H1 (cell line): ENCODE measurements around the gene GGTLC2. TPM values are rescaled to one million over a fixed set of nuclear protein-coding genes. Genes with fewer than 3 reads are reported as not detected.

Experiments used
- CTCF ChIA-PET: fragments of 300-600 bp; sonication (Branson Sonifier 250); formaldehyde crosslinking; loops from one replicate; lab custom pipeline; 2021; ENCODE audit not compliant: partially characterized antibody; lab: Charles Lee
- POLR2A ChIA-PET: fragments of 300-600 bp; sonication (Branson Sonifier 250); formaldehyde crosslinking; loops from one replicate; lab custom pipeline; 2021; ENCODE audit warnings: inconsistent platforms; ENCODE audit not compliant: partially characterized antibody; lab: Charles Lee
- DNase-seq, 2 experiments: peaks; one replicate each; pipeline versions ENCODE4 v3.0.0 to v3.0.0-alpha.2; 2010 to 2022; ENCODE audit warnings: low spot score in 2 of 2, low read depth in 1 of 2, mixed read lengths in 1 of 2
- FAIRE-seq: peaks from 2 replicates; lab custom pipeline; 2011; peaks lifted over from hg19 to GRCh38; lab: Jason Lieb, UNC
- H2AFZ ChIP-seq: 2 replicates; pipeline ENCODE4 v1.8.1; 2012; ENCODE audit warnings: low read length, inconsistent platforms
- H2AK5ac ChIP-seq: 2 replicates; pipeline ENCODE4 v1.6.1; 2013; ENCODE audit warnings: low read depth, low read length
- H2BK120ac ChIP-seq: replicated peaks from 2 replicates; pipeline ENCODE3; 2013; ENCODE audit warnings: low read depth, low read length, inconsistent platforms
- H2BK12ac ChIP-seq: 2 replicates; pipeline ENCODE4 v1.6.1; 2013; ENCODE audit warnings: low read depth, low read length
- H2BK15ac ChIP-seq: 2 replicates; pipeline ENCODE4 v1.6.1; 2013; ENCODE audit warnings: low read length
- H2BK20ac ChIP-seq: 2 replicates; pipeline ENCODE4 v1.6.1; 2013; ENCODE audit warnings: low read length
- H2BK5ac ChIP-seq: 2 replicates; pipeline ENCODE4 v1.6.1; 2013; ENCODE audit warnings: low read depth, low read length
- H3K14ac ChIP-seq: 2 replicates; pipeline ENCODE4 v1.6.1; 2013; ENCODE audit warnings: inconsistent platforms; ENCODE audit not compliant: insufficient read length
- H3K18ac ChIP-seq: 2 replicates; pipeline ENCODE4 v1.6.1; 2013; ENCODE audit warnings: low read length; ENCODE audit errors: extremely low read depth
- H3K23ac ChIP-seq: 2 replicates; pipeline ENCODE4 v1.6.1; 2013; ENCODE audit warnings: inconsistent platforms; ENCODE audit not compliant: insufficient read length
- H3K23me2 ChIP-seq: 2 replicates; pipeline ENCODE4 v1.6.1; 2013; ENCODE audit warnings: low read depth, low read length
- H3K27ac ChIP-seq: 2 replicates; pipeline ENCODE4 v1.6.1; 2011; ENCODE audit warnings: low read depth, low read length, inconsistent platforms
- H3K27me3 ChIP-seq, 4 experiments: replicated peaks in 1 of 4; 1 replicate in 1 of 4; 2 replicates in 3 of 4; pipeline versions ENCODE4 v1.6.1 to v1.8.1; 2011 to 2013; ENCODE audit warnings: low read length in 3 of 4, mild to moderate bottlenecking in 3 of 4, inconsistent platforms in 2 of 4, mixed read lengths in 2 of 4, moderate library complexity in 1 of 4; ENCODE audit not compliant: control insufficient read depth in 3 of 4, insufficient read depth in 3 of 4; ENCODE audit errors: extremely low read depth in 1 of 4
- H3K36me3 ChIP-seq, 4 experiments: 2 replicates each; pipeline versions ENCODE4 v1.6.1 to v1.8.1; 2011 to 2013; ENCODE audit warnings: mild to moderate bottlenecking in 4 of 4, low read length in 3 of 4, moderate library complexity in 2 of 4, control low read depth in 1 of 4, inconsistent platforms in 1 of 4; ENCODE audit not compliant: insufficient read depth in 4 of 4, control insufficient read depth in 2 of 4
- H3K4ac ChIP-seq: replicated peaks from 2 replicates; pipeline ENCODE3; 2013; ENCODE audit warnings: low read length, low read depth, mixed read lengths, inconsistent platforms; ENCODE audit not compliant: insufficient read length
- H3K4me1 ChIP-seq, 4 experiments: replicated peaks in 1 of 4; 1 replicate in 1 of 4; 2 replicates in 3 of 4; pipeline versions ENCODE4 v1.6.1 to v1.8.1; 2011 to 2013; ENCODE audit warnings: low read length in 3 of 4, inconsistent platforms in 2 of 4, mixed read lengths in 1 of 4; ENCODE audit not compliant: insufficient read depth in 4 of 4, control insufficient read depth in 3 of 4
- H3K4me2 ChIP-seq, 2 experiments: 2 replicates each; pipeline versions ENCODE4 v1.6.1 to v1.8.1; 2011 to 2013; ENCODE audit warnings: low read depth in 2 of 2, low read length in 2 of 2, control low read depth in 1 of 2, inconsistent platforms in 1 of 2, mild to moderate bottlenecking in 1 of 2; ENCODE audit not compliant: insufficient read depth in 1 of 2
- H3K4me3 ChIP-seq, 4 experiments: fragments of 200-600, 300-600 bp in 1 of 4; sonication (generic), shearing (Covaris generic), sonication (Bioruptor Twin) in 1 of 4; 2 replicates each; pipeline versions ENCODE4 v1.5.1 to v1.8.1; 2011 to 2016; ENCODE audit warnings: low read length in 4 of 4, low read depth in 3 of 4, control low read depth in 2 of 4, inconsistent platforms in 2 of 4, mild to moderate bottlenecking in 2 of 4, mixed read lengths in 1 of 4, moderate library complexity in 1 of 4; ENCODE audit not compliant: insufficient read depth in 2 of 4; ENCODE audit errors: extremely low read depth in 1 of 4
- H3K56ac ChIP-seq: replicated peaks from 2 replicates; pipeline ENCODE3; 2013; ENCODE audit warnings: low read depth, mild to moderate bottlenecking, mixed read lengths, low read length, inconsistent platforms; ENCODE audit not compliant: insufficient read length
- H3K79me1 ChIP-seq: 2 replicates; pipeline ENCODE4 v1.6.1; 2013; ENCODE audit warnings: low read depth, low read length, control low read depth
- H3K79me2 ChIP-seq, 2 experiments: 2 replicates each; pipeline versions ENCODE4 v1.6.1 to v1.8.1; 2012 to 2013; ENCODE audit warnings: low read length in 2 of 2, mild to moderate bottlenecking in 2 of 2, inconsistent platforms in 1 of 2; ENCODE audit not compliant: insufficient read depth in 2 of 2, control insufficient read depth in 1 of 2
- H3K9ac ChIP-seq, 4 experiments: replicated peaks in 1 of 4; 1 replicate in 1 of 4; 2 replicates in 3 of 4; pipeline versions ENCODE4 v1.6.1 to v1.8.1; 2011 to 2013; ENCODE audit warnings: low read depth in 3 of 4, low read length in 3 of 4, control low read depth in 2 of 4, mild to moderate bottlenecking in 2 of 4, moderate library complexity in 2 of 4, inconsistent platforms in 1 of 4; ENCODE audit errors: extremely low read depth in 1 of 4
- H3K9me3 ChIP-seq, 2 experiments: 2 replicates each; pipeline versions ENCODE4 v1.6.1 to v1.8.1; 2012 to 2013; ENCODE audit warnings: mild to moderate bottlenecking in 2 of 2, moderate library complexity in 2 of 2, control low read depth in 1 of 2, inconsistent platforms in 1 of 2, low read depth in 1 of 2, low read length in 1 of 2, mixed read lengths in 1 of 2; ENCODE audit not compliant: insufficient read depth in 2 of 2
- H4K20me1 ChIP-seq, 2 experiments: replicated peaks in 1 of 2; 2 replicates each; pipeline versions ENCODE3 to v1.8.1; 2011 to 2013; ENCODE audit warnings: inconsistent platforms in 2 of 2, low read length in 2 of 2, mild to moderate bottlenecking in 1 of 2; ENCODE audit not compliant: insufficient read depth in 2 of 2, control insufficient read depth in 1 of 2
- H4K5ac ChIP-seq: 2 replicates; pipeline ENCODE4 v1.6.1; 2013; ENCODE audit warnings: low read length, low read depth, mixed read lengths, inconsistent platforms; ENCODE audit not compliant: insufficient read length
- H4K8ac ChIP-seq: 2 replicates; pipeline ENCODE4 v1.8.0; 2013; ENCODE audit warnings: mild to moderate bottlenecking, moderate library complexity, low read length, inconsistent platforms; ENCODE audit not compliant: insufficient read depth; ENCODE audit errors: extremely low read depth
- H4K91ac ChIP-seq: replicated peaks from 2 replicates; pipeline ENCODE3; 2013; ENCODE audit warnings: low read length, mixed read lengths, inconsistent platforms; ENCODE audit not compliant: insufficient read length
- CBX5 ChIP-seq: fragments of 300-800, 300-1000 bp; sonication (generic); IDR thresholded peaks from 2 replicates; pipeline ENCODE4 v1.7.1; 2016; ENCODE audit warnings: antibody characterized with exemption, low read length, low read depth
- CBX8 ChIP-seq: fragments of 300-800, 300-1000 bp; sonication (generic); IDR thresholded peaks from 2 replicates; pipeline ENCODE4 v1.7.1; 2016; ENCODE audit warnings: low read depth, low read length, borderline replicate concordance
- CHD2 ChIP-seq: IDR thresholded peaks from 2 replicates; pipeline ENCODE4 v1.6.1; 2012; ENCODE audit warnings: low read length, improper control_type of control experiment
- CTBP2 ChIP-seq: IDR thresholded peaks from 2 replicates; pipeline ENCODE4 v1.7.0; 2011; ENCODE audit warnings: borderline replicate concordance, mild to moderate bottlenecking, moderate library complexity, mixed read lengths, low read length; ENCODE audit not compliant: insufficient read depth, insufficient read length
- JUN ChIP-seq: IDR thresholded peaks from 2 replicates; pipeline ENCODE4 v1.6.1; 2011; ENCODE audit warnings: low read depth, mild to moderate bottlenecking, improper control_type of control experiment, low read length
- KDM4A ChIP-seq: IDR thresholded peaks from one replicate; pipeline ENCODE4 v1.7.1; 2012; ENCODE audit warnings: low read depth, mild to moderate bottlenecking, moderate library complexity, low read length, inconsistent platforms; ENCODE audit not compliant: severe bottlenecking
- PHF8 ChIP-seq: fragments of 200-600 bp; sonication (generic); conservative IDR thresholded peaks from 2 replicates; pipeline ENCODE4 v1.7.1; 2012; ENCODE audit warnings: low read depth, mild to moderate bottlenecking, inconsistent platforms, low read length, moderate library complexity
- RFX5 ChIP-seq: IDR thresholded peaks from 2 replicates; pipeline ENCODE4 v1.6.1; 2011; ENCODE audit warnings: low read depth, low read length, improper control_type of control experiment, borderline replicate concordance
- RXRA ChIP-seq: IDR thresholded peaks from 2 replicates; pipeline ENCODE4 v1.6.1; 2011; ENCODE audit warnings: low read depth, mild to moderate bottlenecking, low read length, moderate library complexity; ENCODE audit not compliant: insufficient read depth
- TEAD4 ChIP-seq: IDR thresholded peaks from 2 replicates; pipeline ENCODE4 v1.6.1; 2012; ENCODE audit warnings: low read depth, low read length, inconsistent platforms, mixed read lengths
- USF2 ChIP-seq: IDR thresholded peaks from 2 replicates; pipeline ENCODE4 v1.6.1; 2011; ENCODE audit warnings: low read length, improper control_type of control experiment
- WGBS, 2 experiments: shearing (Covaris generic) in 1 of 2; methylation state at CpG; one replicate each; pipeline versions ENCODE4 v1.1.6 to v1.1.7; 2013 to 2015; ENCODE audit warnings: low lambda C conversion rate in 2 of 2, mixed read lengths in 2 of 2, inconsistent platforms in 1 of 2, low coverage in 1 of 2, missing lambda C conversion rate in 1 of 2; ENCODE audit not compliant: insufficient replicate concordance in 2 of 2, insufficient coverage in 1 of 2, insufficient read length in 1 of 2; ENCODE audit errors: extremely low coverage in 1 of 2, missing lambda C conversion rate in 1 of 2; 5-methylcytosine and 5-hydroxymethylcytosine counted together
- polyA plus RNA-seq, 7 experiments: library from polyadenylated mRNA; depleted of rRNA in 3 of 7; stranded (reverse) in 5 of 7; unstranded in 2 of 7; fragments of >200 nt in 5 of 7; fragments of 200-250 nt in 2 of 7; gene quantifications; 1 replicate in 5 of 7; 2 replicates in 1 of 7; 4 replicates in 1 of 7; pipeline versions ENCODE4 v1.2.1 to v1.2.3, GENCODE V29; 2011 to 2013; ENCODE audit warnings: missing spikeins in 2 of 7, mixed read lengths in 2 of 7
- total RNA-seq: library from RNA; stranded (reverse); fragmentation: NEBNext Ultra II Directional; extraction: Animal tissue kit (Norgen Biotek cat#: 25700); gene quantifications from 2 replicates; pipeline ENCODE4 v1.2.1, GENCODE V29; 2021

GGTLC2 gene
- total and polyA plus RNA-seq, 2 of the 8 experiments (the other 6 are each of a cell fraction or from before 2014, with no cell fraction given) = not detected

DNA sequence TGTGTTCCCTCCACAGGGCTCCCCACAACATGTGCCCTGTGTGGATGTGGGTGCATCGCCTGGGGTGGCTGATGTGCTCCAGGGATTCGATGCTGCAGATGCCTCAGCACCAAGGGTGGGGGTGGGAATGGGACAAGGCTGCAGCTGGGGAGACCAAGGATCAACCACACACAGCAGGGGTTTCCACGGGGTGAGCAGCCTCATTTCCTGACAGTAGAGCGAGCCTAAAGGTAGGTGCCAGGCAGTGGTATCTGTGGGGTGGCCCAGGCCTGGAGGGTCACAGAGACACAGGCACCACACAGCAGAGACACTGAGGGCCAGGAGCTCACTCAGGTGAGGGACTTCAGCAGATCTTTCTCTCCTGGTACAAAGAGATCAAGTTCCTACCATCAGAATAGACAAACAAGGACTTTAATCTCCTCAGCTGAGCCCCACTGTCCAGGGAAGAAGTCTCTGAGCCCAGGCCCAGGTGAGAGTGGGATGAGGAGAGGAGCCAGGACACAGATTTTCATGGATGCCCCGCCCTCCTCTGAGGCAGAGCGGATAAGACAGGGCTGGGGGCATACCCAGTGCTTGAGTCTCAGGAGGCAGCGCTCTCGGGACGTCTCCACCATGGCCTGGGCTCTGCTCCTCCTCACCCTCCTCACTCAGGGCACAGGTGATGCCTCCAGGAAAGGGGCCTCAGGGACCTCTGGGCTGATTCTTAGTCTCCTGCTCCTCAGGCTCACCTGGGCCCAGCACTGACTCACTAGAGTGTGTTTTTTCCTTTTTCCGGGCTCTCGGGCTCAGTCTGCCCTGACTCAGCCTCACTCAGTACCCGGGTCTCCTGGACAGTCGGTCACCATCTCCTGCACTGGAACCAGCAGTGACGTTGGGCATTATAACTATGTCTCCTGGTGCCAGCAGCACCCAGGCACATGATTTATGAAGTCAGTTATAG is 19.7 kb downstream of the GGTLC2 start:
- Histone ChIP-seq H3K79me1 (no peaks in the 10 kb centered on the region), H2BK15ac (no peak overlapping the region), H3K79me2 (no peaks in the 10 kb centered on the region), H4K20me1 (peaks cover 0 to 1% of the 10 kb centered on the region in 2 experiments), H3K56ac (no peak overlapping the region), H3K4me1 (no peaks in the 10 kb centered on the region; a peak in 1 of 7 replicates), H3K4me2 (no peak overlapping the region), H2BK5ac (no peak overlapping the region), H3K23me2 (no peaks in the 10 kb centered on the region), H3K23ac (no peak overlapping the region), H2AK5ac (no peak overlapping the region), H2AFZ (no peak overlapping the region), H4K5ac (no peak overlapping the region), H3K27me3 (peaks cover 16 to 71% (median 48%) of the 10 kb centered on the region in 4 experiments), H3K9ac (no peak overlapping the region), H3K4me3 (no peak overlapping the region), H3K27ac (no peak overlapping the region), H3K14ac (no peak overlapping the region), H2BK12ac (no peak overlapping the region), H2BK20ac (no peak overlapping the region), H3K4ac (no peak overlapping the region), H3K36me3 (no peaks in the 10 kb centered on the region), H3K18ac (no peak overlapping the region), H4K8ac (no peak overlapping the region), H3K9me3 (peaks cover 30 to 81% of the 10 kb centered on the region in 2 experiments; a peak in 3 of 4 replicates), H2BK120ac (no peak overlapping the region), H4K91ac (no peak overlapping the region)
- POLR2A ChIA-PET = no interaction called here
- CTCF ChIA-PET = no interaction called here
- WGBS, 2 experiments = 81% methylated on average over 14 of the region's 14 CpGs; no CpG with 5 or more reads in 1 of the 2 experiments
- FAIRE-seq (no peak), DNase-seq (no peak)
- TF ChIP-seq KDM4A (no peak), RFX5 (no peak), USF2 (no peak), PHF8 (no peak), JUN (no peak), TEAD4 (no peak), RXRA (no peak), CBX8 (no peak), CHD2 (no peak), CTBP2 (no peak), CBX5 (no peak)
